RWPE2 (cell line): ENCODE results near the gene OTC.

Source experiments
- ATAC-seq: fragments of 200-7000 bp; cut with Tn5 transposase; 3 replicates; pipeline ENCODE4 v1.9.1; 2021; ENCODE audit warnings: low read depth
- DNase-seq: peaks from one replicate; pipeline ENCODE4 v3.0.0-alpha.2; 2020; ENCODE audit warnings: low spot score
- H3K27ac ChIP-seq: fragments of 450-650 bp; 2 replicates; pipeline ENCODE4 v1.5.1; 2017; ENCODE audit warnings: mild to moderate bottlenecking; ENCODE audit not compliant: poor library complexity, severe bottlenecking
- H3K27me3 ChIP-seq: fragments of 250-450 bp; sonication (Bioruptor Pico); 2 replicates; pipeline ENCODE4 v1.5.1; 2021; ENCODE audit warnings: mild to moderate bottlenecking, moderate library complexity; ENCODE audit not compliant: insufficient read depth, poor library complexity, severe bottlenecking
- H3K36me3 ChIP-seq: fragments of 250-450 bp; sonication (Bioruptor Pico); 2 replicates; pipeline ENCODE4 v1.5.1; 2020; ENCODE audit warnings: low read depth, mild to moderate bottlenecking, moderate library complexity
- H3K4me1 ChIP-seq: fragments of 250-450 bp; sonication (Bioruptor Pico); 2 replicates; pipeline ENCODE4 v1.5.1; 2021; ENCODE audit warnings: mild to moderate bottlenecking, moderate library complexity; ENCODE audit not compliant: insufficient read depth, poor library complexity, severe bottlenecking
- H3K4me3 ChIP-seq: fragments of 250-450 bp; sonication (Bioruptor Pico); 2 replicates; pipeline ENCODE4 v1.5.1; 2021; ENCODE audit warnings: mild to moderate bottlenecking, moderate library complexity; ENCODE audit not compliant: severe bottlenecking
- H3K9me3 ChIP-seq: fragments of 250-450 bp; sonication (Bioruptor Pico); 2 replicates; pipeline ENCODE4 v1.5.1; 2021; ENCODE audit warnings: mild to moderate bottlenecking, moderate library complexity; ENCODE audit not compliant: severe bottlenecking
- CTCF ChIP-seq: fragments of 450-650 bp; IDR thresholded peaks from one replicate; pipeline ENCODE4 v1.5.1; 2017; ENCODE audit warnings: mild to moderate bottlenecking, moderate library complexity; ENCODE audit not compliant: poor library complexity, severe bottlenecking

Gene OTC

DNA sequence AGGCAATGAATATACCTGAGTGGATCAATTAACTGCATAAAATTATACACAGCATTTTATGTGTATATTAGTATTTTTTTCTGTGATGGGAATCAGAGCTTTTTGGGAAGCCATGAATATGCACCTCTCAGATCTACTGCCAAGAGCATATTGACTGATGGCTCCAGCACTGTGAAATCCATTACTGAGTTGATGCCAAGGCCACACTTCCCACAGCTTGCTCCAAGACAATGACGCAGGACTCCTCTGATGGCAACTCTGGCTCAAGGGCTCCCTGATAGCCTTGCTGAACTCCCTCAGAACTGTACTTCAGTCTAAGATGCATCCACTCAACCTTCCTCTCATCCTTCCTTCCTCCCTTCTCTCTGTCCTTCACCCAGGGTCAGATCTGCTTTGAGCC is 82.7 kb downstream of the OTC start:
- no peak for TF ChIP-seq CTCF
- Histone ChIP-seq H3K27ac (no peak overlapping the region), H3K4me1 (no peaks in the 10 kb centered on the region), H3K27me3 (no peaks in the 10 kb centered on the region), H3K9me3 (no peaks in the 10 kb centered on the region), H3K36me3 (no peaks in the 10 kb centered on the region), H3K4me3 (no peak overlapping the region)
- DNase-seq: no peak
- no peak for ATAC-seq

- Histone ChIP-seq H3K27ac (no peak overlapping the region), H3K4me1 (no peaks in the 10 kb centered on the region), H3K27me3 (no peaks in the 10 kb centered on the region), H3K9me3 (no peaks in the 10 kb centered on the region), H3K4me3 (no peak overlapping the region), H3K36me3 (no peaks in the 10 kb centered on the region)
- DNase-seq (no peak), ATAC-seq (no peak)
- TF ChIP-seq CTCF: no peak
These were observed 84.7 kb downstream of the OTC start for GRCh38 chrX:38437093-38437492.

GRCh38 chrX:38438321-38438720 is 85.9 kb downstream of the OTC start:
- DNase-seq: no peak
- Histone ChIP-seq H3K4me1 (no peaks in the 10 kb centered on the region), H3K36me3 (no peaks in the 10 kb centered on the region), H3K27me3 (no peaks in the 10 kb centered on the region), H3K4me3 (no peak overlapping the region), H3K9me3 (no peaks in the 10 kb centered on the region), H3K27ac (no peak overlapping the region)
- no peak for ATAC-seq
- no peak for TF ChIP-seq CTCF

DNA sequence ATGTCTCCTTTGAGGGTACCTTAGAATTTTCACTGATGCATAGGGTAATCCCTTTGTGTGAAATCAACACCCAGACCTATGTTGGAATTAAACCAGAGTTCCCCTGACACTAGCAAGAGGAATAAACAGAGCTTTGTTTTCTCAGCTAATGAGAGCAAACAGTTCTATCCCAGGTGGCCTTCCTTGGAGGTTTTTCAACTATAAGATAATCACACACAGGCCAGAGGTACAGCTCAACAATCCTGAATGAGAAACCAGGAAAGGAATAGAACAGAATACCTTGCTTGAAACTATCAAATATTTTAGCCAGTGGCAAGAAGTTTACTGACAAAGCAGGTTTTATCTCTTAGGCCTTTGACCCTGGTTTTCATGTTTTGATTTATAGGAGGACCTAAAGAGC is 100.2 kb downstream of the OTC start:
- Histone ChIP-seq H3K4me1 (no peaks in the 10 kb centered on the region), H3K36me3 (no peaks in the 10 kb centered on the region), H3K4me3 (no peak overlapping the region), H3K27ac (no peak overlapping the region), H3K27me3 (no peaks in the 10 kb centered on the region), H3K9me3 (no peaks in the 10 kb centered on the region)
- no peak for TF ChIP-seq CTCF
- DNase-seq: no peak
- ATAC-seq: no peak

GRCh38 chrX:38458071-38458470 is 105.7 kb downstream of the OTC start:
- TF ChIP-seq CTCF: no peak
- Histone ChIP-seq H3K4me3 (no peak overlapping the region), H3K36me3 (no peaks in the 10 kb centered on the region), H3K27me3 (no peaks in the 10 kb centered on the region), H3K27ac (no peak overlapping the region), H3K9me3 (no peaks in the 10 kb centered on the region), H3K4me1 (no peaks in the 10 kb centered on the region)
- DNase-seq (no peak), ATAC-seq (no peak)
